GM21381 (cell line): ENCODE data around the gene SCN3B.
"Not testable (repeated sequence)": the region's sequence is repeated elsewhere in the genome, so short reads cannot be mapped to it uniquely, and the experiment has no call there.

Experiments
- ATAC-seq: cut with Tn5 transposase; IDR thresholded peaks from one replicate; pipeline ENCODE4 v1.9.1; 2021; ENCODE audit warnings: mild to moderate bottlenecking, moderate library complexity; ENCODE audit not compliant: unreplicated experiment

SCN3B gene

GRCh38 chr11:123654566-123655081 lies at the start of gene SCN3B:
SCN3B (minus strand) TSS chr11:123654624; CDS start chr11:123653801, 823 bp downstream.
- ATAC-seq, result no peak

GRCh38 chr11:123702696-123703095 lies 48.3 kb upstream of the SCN3B start:
- no peak for ATAC-seq

GRCh38 chr11:123702139-123702538 lies 47.7 kb upstream of the SCN3B start:
- no peak for ATAC-seq

- no peak for ATAC-seq
Measured at GRCh38 chr11:123700772-123701171, 46.3 kb upstream of the SCN3B start.

- no peak for ATAC-seq
Measured at GRCh38 chr11:123698546-123699127, 44.2 kb upstream of the SCN3B start.

- no peak for ATAC-seq
Measured at GRCh38 chr11:123696183-123696582, 41.8 kb upstream of the SCN3B start.

GRCh38 chr11:123695231-123695630 lies 40.8 kb upstream of the SCN3B start:
- no peak for ATAC-seq

- ATAC-seq, result no peak
Measured at GRCh38 chr11:123694551-123694950, 40.1 kb upstream of the SCN3B start.

GRCh38 chr11:123692961-123693360 lies 38.5 kb upstream of the SCN3B start:
- no peak for ATAC-seq

GRCh38 chr11:123690485-123690884 lies 36.1 kb upstream of the SCN3B start:
- no peak for ATAC-seq

GRCh38 chr11:123684601-123685000 lies 30.2 kb upstream of the SCN3B start:
- no peak for ATAC-seq

- ATAC-seq, result no peak
Measured at GRCh38 chr11:123683428-123684170, 29.2 kb upstream of the SCN3B start.

- no peak for ATAC-seq
Measured at GRCh38 chr11:123682696-123683410, 28.4 kb upstream of the SCN3B start.

- ATAC-seq, result no peak
Measured at GRCh38 chr11:123681030-123681429, 26.6 kb upstream of the SCN3B start.

GRCh38 chr11:123678246-123678645 lies 23.8 kb upstream of the SCN3B start:
- ATAC-seq, result no peak

GRCh38 chr11:123677510-123677909 lies 23.1 kb upstream of the SCN3B start:
- ATAC-seq, result no peak

- ATAC-seq, result no peak
Measured at GRCh38 chr11:123674297-123674696, 19.9 kb upstream of the SCN3B start.

- ATAC-seq, result no peak
Measured at GRCh38 chr11:123672568-123672967, 18.1 kb upstream of the SCN3B start.

GRCh38 chr11:123671534-123671933 lies 17.1 kb upstream of the SCN3B start:
- ATAC-seq, result no peak

GRCh38 chr11:123670081-123670480 lies 15.7 kb upstream of the SCN3B start:
- ATAC-seq, result no peak

- ATAC-seq, result no peak
Measured at GRCh38 chr11:123665306-123665705, 10.9 kb upstream of the SCN3B start.

GRCh38 chr11:123659965-123660364 lies 5.5 kb upstream of the SCN3B start:
- not testable (repeated sequence) for ATAC-seq
